ENCODE data around the gene HHAT.

Gene HHAT

DNA sequence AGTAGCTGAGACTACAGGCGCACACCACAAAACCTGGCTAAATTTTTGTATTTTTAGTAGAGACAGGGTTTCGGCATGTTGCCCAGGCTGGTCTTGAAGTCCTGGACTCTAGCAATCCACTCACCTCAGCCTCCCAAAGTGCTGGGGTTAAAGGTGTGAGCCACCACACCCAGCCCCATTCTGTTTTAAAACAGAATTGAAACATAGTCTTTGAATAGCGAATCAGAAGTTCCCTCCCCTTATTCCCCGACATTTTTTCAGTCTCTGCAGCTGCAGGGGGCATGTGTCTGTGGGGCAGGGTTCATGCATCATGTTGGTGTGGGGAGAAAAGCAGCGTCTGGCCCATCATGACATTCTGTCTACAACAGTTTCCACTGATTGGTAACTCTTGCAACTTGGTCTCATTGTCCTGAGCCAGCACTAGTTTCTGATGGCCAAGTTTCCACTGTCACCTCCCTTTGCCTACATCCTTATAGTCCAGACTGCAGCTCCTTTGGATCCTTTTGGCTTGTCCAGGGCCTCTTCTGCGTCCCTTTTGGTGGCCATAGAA is 15.6 kb upstream of the HHAT start:
- no peak overlapping the region for H3K4me3 ChIP-seq (ENCODE audit: insufficient read depth, low read depth, low read length, poor library complexity, severe bottlenecking)
- no peaks in the 10 kb centered on the region for H3K4me1 ChIP-seq (ENCODE audit: control insufficient read depth, insufficient read depth, low read length, poor library complexity, severe bottlenecking)
- no peak overlapping the region for H3K27ac ChIP-seq (ENCODE audit: insufficient read depth, low read length, poor library complexity, severe bottlenecking)
- no peak for DNase-seq
- H3K27me3 ChIP-seq (replicated peaks; ENCODE audit: control insufficient read depth, insufficient read depth, low read length, poor library complexity, severe bottlenecking) = no peaks in the 10 kb centered on the region
- H3K9me3 ChIP-seq (ENCODE audit: control insufficient read depth, low read length) = no peaks in the 10 kb centered on the region
- no peaks in the 10 kb centered on the region for H3K36me3 ChIP-seq (ENCODE audit: control insufficient read depth, insufficient read depth, low read length)

- Histone ChIP-seq H3K36me3 (ENCODE audit: control insufficient read depth, insufficient read depth, low read length) (no peaks in the 10 kb centered on the region), H3K4me3 (ENCODE audit: insufficient read depth, low read depth, low read length, poor library complexity, severe bottlenecking) (no peak overlapping the region), H3K9me3 (ENCODE audit: control insufficient read depth, low read length) (no peaks in the 10 kb centered on the region), H3K27ac (ENCODE audit: insufficient read depth, low read length, poor library complexity, severe bottlenecking) (no peak overlapping the region), H3K4me1 (ENCODE audit: control insufficient read depth, insufficient read depth, low read length, poor library complexity, severe bottlenecking) (no peaks in the 10 kb centered on the region), H3K27me3 (replicated peaks; ENCODE audit: control insufficient read depth, insufficient read depth, low read length, poor library complexity, severe bottlenecking) (no peaks in the 10 kb centered on the region)
- DNase-seq = no peak
Measured at GRCh38 chr1:210313921-210314320, 14.8 kb upstream of the HHAT start.

DNA sequence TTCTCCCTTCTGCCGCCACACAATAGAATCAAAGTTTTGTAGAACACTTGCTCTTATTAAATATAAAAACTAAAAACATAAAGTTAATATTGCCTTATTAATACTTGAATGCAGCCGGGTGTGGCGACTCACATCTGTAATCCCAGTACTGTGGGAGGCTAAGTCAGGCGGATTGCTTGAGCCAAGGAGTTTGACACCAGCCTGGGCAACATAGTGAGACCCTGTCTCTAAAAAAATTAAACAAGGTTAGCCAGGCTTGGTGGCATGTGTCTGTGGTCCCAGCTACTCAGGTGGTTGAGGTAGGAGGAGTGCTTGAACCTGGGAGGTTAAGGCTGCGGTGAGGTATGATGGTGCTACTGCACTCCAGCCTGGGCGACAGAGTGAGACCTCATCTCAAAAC is 13.2 kb upstream of the HHAT start:
- no peak for DNase-seq
- Histone ChIP-seq H3K36me3 (ENCODE audit: control insufficient read depth, insufficient read depth, low read length) (no peaks in the 10 kb centered on the region), H3K27me3 (replicated peaks; ENCODE audit: control insufficient read depth, insufficient read depth, low read length, poor library complexity, severe bottlenecking) (no peaks in the 10 kb centered on the region), H3K9me3 (ENCODE audit: control insufficient read depth, low read length) (no peaks in the 10 kb centered on the region), H3K4me3 (ENCODE audit: insufficient read depth, low read depth, low read length, poor library complexity, severe bottlenecking) (no peak overlapping the region), H3K27ac (ENCODE audit: insufficient read depth, low read length, poor library complexity, severe bottlenecking) (no peak overlapping the region), H3K4me1 (ENCODE audit: control insufficient read depth, insufficient read depth, low read length, poor library complexity, severe bottlenecking) (no peaks in the 10 kb centered on the region)

- no peak overlapping the region for H3K27ac ChIP-seq (ENCODE audit: insufficient read depth, low read length, poor library complexity, severe bottlenecking)
- H3K9me3 ChIP-seq (ENCODE audit: control insufficient read depth, low read length) = no peaks in the 10 kb centered on the region
- H3K4me3 ChIP-seq (ENCODE audit: insufficient read depth, low read depth, low read length, poor library complexity, severe bottlenecking) = no peak overlapping the region
- DNase-seq = no peak
- H3K27me3 ChIP-seq (replicated peaks; ENCODE audit: control insufficient read depth, insufficient read depth, low read length, poor library complexity, severe bottlenecking) = no peaks in the 10 kb centered on the region
- H3K4me1 ChIP-seq (ENCODE audit: control insufficient read depth, insufficient read depth, low read length, poor library complexity, severe bottlenecking) = no peaks in the 10 kb centered on the region
- no peaks in the 10 kb centered on the region for H3K36me3 ChIP-seq (ENCODE audit: control insufficient read depth, insufficient read depth, low read length)
Measured at GRCh38 chr1:210321131-210321530, 7.6 kb upstream of the HHAT start.

DNA sequence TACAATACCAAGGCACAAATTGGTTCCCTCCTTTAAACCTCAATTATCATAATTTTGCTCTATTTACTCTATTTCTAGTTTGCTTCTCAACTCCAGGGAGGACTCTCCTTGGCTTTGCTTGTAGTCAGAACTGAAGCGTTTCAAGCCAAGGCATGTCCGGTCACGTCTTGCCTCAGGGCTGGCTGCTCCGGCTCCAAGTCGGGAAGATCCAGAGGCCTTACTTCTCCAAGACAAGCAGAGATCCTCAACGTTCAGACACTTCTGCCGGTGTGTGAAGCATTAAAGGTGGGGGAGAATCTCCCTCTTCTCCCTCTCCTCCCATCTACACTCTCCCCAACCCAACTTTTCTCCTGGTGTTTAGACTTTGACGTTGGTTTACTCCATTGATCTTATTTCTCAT is 7.2 kb upstream of the HHAT start:
- Histone ChIP-seq H3K27ac (ENCODE audit: insufficient read depth, low read length, poor library complexity, severe bottlenecking) (no peak overlapping the region), H3K4me1 (ENCODE audit: control insufficient read depth, insufficient read depth, low read length, poor library complexity, severe bottlenecking) (no peaks in the 10 kb centered on the region), H3K36me3 (ENCODE audit: control insufficient read depth, insufficient read depth, low read length) (no peaks in the 10 kb centered on the region), H3K27me3 (replicated peaks; ENCODE audit: control insufficient read depth, insufficient read depth, low read length, poor library complexity, severe bottlenecking) (no peaks in the 10 kb centered on the region), H3K9me3 (ENCODE audit: control insufficient read depth, low read length) (no peaks in the 10 kb centered on the region), H3K4me3 (ENCODE audit: insufficient read depth, low read depth, low read length, poor library complexity, severe bottlenecking) (no peak overlapping the region)
- no peak for DNase-seq

DNA sequence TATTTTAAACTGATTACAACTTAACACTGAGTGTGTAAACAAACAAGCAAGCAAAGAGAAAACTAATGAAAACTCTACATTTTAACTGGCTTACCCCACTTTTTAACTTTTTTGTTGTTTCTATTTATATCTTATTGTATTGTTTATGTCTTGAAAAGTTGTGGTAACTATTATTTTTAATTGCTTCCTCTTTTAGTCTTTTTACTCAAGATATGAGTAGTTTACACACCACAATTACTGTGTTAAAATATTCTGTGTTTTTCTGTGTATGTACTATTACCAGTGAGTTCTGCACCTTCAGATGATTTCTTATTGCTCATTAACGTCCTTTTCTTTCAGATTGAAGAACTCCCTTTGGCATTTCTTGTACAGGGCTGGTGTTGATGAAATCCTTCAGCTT is 4.7 kb upstream of the HHAT start:
- no peaks in the 10 kb centered on the region for H3K36me3 ChIP-seq (ENCODE audit: control insufficient read depth, insufficient read depth, low read length)
- H3K4me1 ChIP-seq (ENCODE audit: control insufficient read depth, insufficient read depth, low read length, poor library complexity, severe bottlenecking) = peaks cover 7% of the 10 kb centered on the region
- DNase-seq = no peak
- H3K9me3 ChIP-seq (ENCODE audit: control insufficient read depth, low read length) = no peaks in the 10 kb centered on the region
- H3K27ac ChIP-seq (ENCODE audit: insufficient read depth, low read length, poor library complexity, severe bottlenecking) = no peak overlapping the region
- no peaks in the 10 kb centered on the region for H3K27me3 ChIP-seq (replicated peaks; ENCODE audit: control insufficient read depth, insufficient read depth, low read length, poor library complexity, severe bottlenecking)
- no peak overlapping the region for H3K4me3 ChIP-seq (ENCODE audit: insufficient read depth, low read depth, low read length, poor library complexity, severe bottlenecking)

DNA sequence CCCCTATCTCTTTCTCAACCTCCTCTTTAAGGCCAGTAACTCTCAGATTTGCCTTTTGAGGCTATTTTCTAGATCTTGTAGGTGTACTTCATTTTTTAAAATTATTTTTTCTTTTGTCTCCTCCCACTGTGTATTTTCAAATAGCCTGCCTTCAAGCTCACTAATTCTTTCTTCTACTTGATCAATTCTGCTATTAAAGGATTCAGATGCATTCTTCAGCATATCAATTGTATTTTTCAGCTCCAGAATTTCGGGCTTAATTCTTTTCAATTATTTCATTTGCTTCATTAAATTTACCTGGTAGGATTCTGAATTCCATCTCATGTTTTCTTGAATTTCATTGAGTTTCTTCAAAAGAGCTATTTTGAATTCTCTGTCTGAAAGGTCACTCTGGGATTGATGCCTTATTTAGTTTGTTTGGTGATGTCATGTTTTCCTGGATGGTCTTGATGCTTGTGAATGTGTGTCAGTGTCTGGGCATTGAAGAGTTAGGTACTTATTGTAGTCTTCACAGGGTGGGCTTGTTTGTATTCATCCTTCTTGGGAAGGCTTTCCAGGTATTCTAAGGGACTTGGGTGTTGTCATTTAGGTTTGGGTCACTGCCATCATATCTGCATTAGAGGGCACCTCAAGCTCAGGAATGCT is 3.6 kb upstream of the HHAT start:
- no peak for DNase-seq
- Histone ChIP-seq H3K4me3 (ENCODE audit: insufficient read depth, low read depth, low read length, poor library complexity, severe bottlenecking) (no peak overlapping the region), H3K9me3 (ENCODE audit: control insufficient read depth, low read length) (no peaks in the 10 kb centered on the region), H3K4me1 (ENCODE audit: control insufficient read depth, insufficient read depth, low read length, poor library complexity, severe bottlenecking) (peaks cover 7% of the 10 kb centered on the region), H3K36me3 (ENCODE audit: control insufficient read depth, insufficient read depth, low read length) (no peaks in the 10 kb centered on the region), H3K27me3 (replicated peaks; ENCODE audit: control insufficient read depth, insufficient read depth, low read length, poor library complexity, severe bottlenecking) (no peaks in the 10 kb centered on the region), H3K27ac (ENCODE audit: insufficient read depth, low read length, poor library complexity, severe bottlenecking) (no peak overlapping the region)

- peak overlapping the region; percentile 79 for H3K27ac ChIP-seq (ENCODE audit: insufficient read depth, low read length, poor library complexity, severe bottlenecking)
- H3K4me3 ChIP-seq (ENCODE audit: insufficient read depth, low read depth, low read length, poor library complexity, severe bottlenecking) = peak overlapping the region; percentile 81
- peaks cover 16% of the 10 kb centered on the region for H3K4me1 ChIP-seq (ENCODE audit: control insufficient read depth, insufficient read depth, low read length, poor library complexity, severe bottlenecking)
- no peak for DNase-seq
- no peaks in the 10 kb centered on the region for H3K9me3 ChIP-seq (ENCODE audit: control insufficient read depth, low read length)
- H3K27me3 ChIP-seq (replicated peaks; ENCODE audit: control insufficient read depth, insufficient read depth, low read length, poor library complexity, severe bottlenecking) = no peaks in the 10 kb centered on the region
- H3K36me3 ChIP-seq (ENCODE audit: control insufficient read depth, insufficient read depth, low read length) = no peaks in the 10 kb centered on the region
Measured at GRCh38 chr1:210328032-210328745, 513 bp upstream of the HHAT start.

- Histone ChIP-seq H3K4me3 (ENCODE audit: insufficient read depth, low read depth, low read length, poor library complexity, severe bottlenecking) (no peak overlapping the region), H3K4me1 (ENCODE audit: control insufficient read depth, insufficient read depth, low read length, poor library complexity, severe bottlenecking) (peaks cover 19% of the 10 kb centered on the region), H3K9me3 (ENCODE audit: control insufficient read depth, low read length) (no peaks in the 10 kb centered on the region), H3K36me3 (ENCODE audit: control insufficient read depth, insufficient read depth, low read length) (no peaks in the 10 kb centered on the region), H3K27ac (ENCODE audit: insufficient read depth, low read length, poor library complexity, severe bottlenecking) (no peak overlapping the region), H3K27me3 (replicated peaks; ENCODE audit: control insufficient read depth, insufficient read depth, low read length, poor library complexity, severe bottlenecking) (no peaks in the 10 kb centered on the region)
- no peak for DNase-seq
Measured at GRCh38 chr1:210330279-210330866, 1.7 kb downstream of the HHAT start.

- peak overlapping the region; percentile 70 for H3K27ac ChIP-seq (ENCODE audit: insufficient read depth, low read length, poor library complexity, severe bottlenecking)
- H3K9me3 ChIP-seq (ENCODE audit: control insufficient read depth, low read length) = no peaks in the 10 kb centered on the region
- H3K4me3 ChIP-seq (ENCODE audit: insufficient read depth, low read depth, low read length, poor library complexity, severe bottlenecking) = no peak overlapping the region
- H3K4me1 ChIP-seq (ENCODE audit: control insufficient read depth, insufficient read depth, low read length, poor library complexity, severe bottlenecking) = peaks cover 19% of the 10 kb centered on the region
- peak; percentile 12 to 33 (median 29) for DNase-seq
- H3K36me3 ChIP-seq (ENCODE audit: control insufficient read depth, insufficient read depth, low read length) = no peaks in the 10 kb centered on the region
- no peaks in the 10 kb centered on the region for H3K27me3 ChIP-seq (replicated peaks; ENCODE audit: control insufficient read depth, insufficient read depth, low read length, poor library complexity, severe bottlenecking)
Measured at GRCh38 chr1:210332233-210332632, 3.5 kb downstream of the HHAT start.
